Measurements from ENCODE around the gene LCK.
"Not testable (repeated sequence)": the region's sequence is repeated elsewhere in the genome, so short reads cannot be mapped to it uniquely, and the experiment has no call there.

Gene LCK

GRCh38 chr1:32240140-32240951, 10.7 kb upstream of the LCK start:
- DNase-seq, result peak; percentile 96

GRCh38 chr1:32241001-32241763, 9.9 kb upstream of the LCK start:
- peak; percentile 78 for DNase-seq

GRCh38 chr1:32242341-32242851, 8.7 kb upstream of the LCK start:
- peak; percentile 13 for DNase-seq

- DNase-seq, result no peak
These were observed 4.2 kb upstream of the LCK start, which contains the start of gene FAM167B for GRCh38 chr1:32246888-32247273. TSS of gene FAM167B (plus strand) at chr1:32247222. CDS start at chr1:32247422, 200 bp downstream.

- no peak for DNase-seq
These were observed 3.6 kb upstream of the LCK start for GRCh38 chr1:32247452-32247851.

GRCh38 chr1:32247983-32248889, 2.8 kb upstream of the LCK start:
- no peak for DNase-seq

- no peak for DNase-seq
These were observed 1.1 kb upstream of the LCK start for GRCh38 chr1:32249831-32250525.

GRCh38 chr1:32255072-32256071, 4.3 kb downstream of the LCK start:
- DNase-seq, result no peak

GRCh38 chr1:32256473-32257226, 5.6 kb downstream of the LCK start:
- no peak for DNase-seq

- no peak for DNase-seq
These were observed 6.1 kb downstream of the LCK start for GRCh38 chr1:32257227-32257508.

- not testable (repeated sequence) for DNase-seq
These were observed 12.2 kb downstream of the LCK start for GRCh38 chr1:32263236-32263593.

- no peak for DNase-seq
These were observed 12.7 kb downstream of the LCK start for GRCh38 chr1:32263744-32264143.

- DNase-seq, result no peak
These were observed 14.8 kb downstream of the LCK start for GRCh38 chr1:32265846-32266245.

- no peak for DNase-seq
These were observed 16.0 kb downstream of the LCK start for GRCh38 chr1:32266921-32267591.

- DNase-seq, result no peak
These were observed 18.7 kb downstream of the LCK start for GRCh38 chr1:32269744-32270143.

GRCh38 chr1:32272557-32273390, 21.7 kb downstream of the LCK start:
- DNase-seq, result no peak

GRCh38 chr1:32273391-32274208, 22.5 kb downstream of the LCK start:
- peak; percentile 84 for DNase-seq
